Liver (tissue), 9 donors: ENCODE measurements around the gene TNNI3K. TPM values are rescaled to one million over a fixed set of nuclear protein-coding genes. Genes with fewer than 3 reads are reported as not detected.

ENCODE experiments used
- DNase-seq: peaks from one replicate; pipeline ENCODE4 v3.0.0-alpha.2; 2017; ENCODE audit warnings: low spot score
- H3K27ac ChIP-seq, 2 donors: one replicate each; pipeline ENCODE4 v1.7.0; 2013; ENCODE audit warnings: inconsistent platforms in 2 of 2, low read length in 2 of 2, control low read depth in 1 of 2, low read depth in 1 of 2, mild to moderate bottlenecking in 1 of 2
- H3K27me3 ChIP-seq, 4 donors: one replicate each; pipeline versions ENCODE4 v1.6.1 to v1.7.0; 2013; ENCODE audit warnings: low read length in 3 of 4, inconsistent platforms in 1 of 4, mild to moderate bottlenecking in 1 of 4, moderate library complexity in 1 of 4; ENCODE audit not compliant: control insufficient read depth in 4 of 4, insufficient read depth in 4 of 4
- H3K36me3 ChIP-seq, 4 donors: one replicate each; pipeline versions ENCODE4 v1.6.1 to v1.7.0; 2013; ENCODE audit warnings: low read length in 3 of 4, mild to moderate bottlenecking in 3 of 4, low read depth in 1 of 4, moderate library complexity in 1 of 4; ENCODE audit not compliant: control insufficient read depth in 4 of 4, insufficient read depth in 3 of 4
- H3K4me1 ChIP-seq, 4 donors: one replicate each; pipeline versions ENCODE4 v1.6.1 to v1.7.0; 2013; ENCODE audit warnings: low read length in 3 of 4, mild to moderate bottlenecking in 3 of 4, moderate library complexity in 1 of 4; ENCODE audit not compliant: control insufficient read depth in 4 of 4, insufficient read depth in 4 of 4
- H3K4me3 ChIP-seq, 3 donors: one replicate each; pipeline versions ENCODE4 v1.6.1 to v1.7.0; 2013; ENCODE audit warnings: low read length in 3 of 3, control low read depth in 1 of 3, low read depth in 1 of 3, mild to moderate bottlenecking in 1 of 3
- H3K9ac ChIP-seq, 2 donors: one replicate each; pipeline ENCODE4 v1.7.0; 2013; ENCODE audit warnings: low read length in 2 of 2, mild to moderate bottlenecking in 2 of 2, moderate library complexity in 2 of 2, control low read depth in 1 of 2, low read depth in 1 of 2
- H3K9me3 ChIP-seq, 4 donors: one replicate each; pipeline versions ENCODE4 v1.6.1 to v1.7.0; 2013; ENCODE audit warnings: low read length in 3 of 4; ENCODE audit not compliant: control insufficient read depth in 4 of 4
- ATF3 ChIP-seq: IDR thresholded peaks from 2 replicates; pipeline ENCODE4 v1.6.1; 2016; ENCODE audit warnings: antibody characterized with exemption
- CTCF ChIP-seq: fragments of 150-350 bp; IDR thresholded peaks from 2 replicates; pipeline ENCODE4 v1.5.1; 2017; ENCODE audit warnings: improper control_type of control experiment, low read depth, low read length; ENCODE audit not compliant: missing input control
- EGR1 ChIP-seq, 2 donors: IDR thresholded peaks; 2 replicates each; pipeline ENCODE4 v1.6.1; 2016 to 2018; ENCODE audit warnings: antibody characterized with exemption in 2 of 2, low read depth in 2 of 2
- FOXA1 ChIP-seq: IDR thresholded peaks from 2 replicates; pipeline ENCODE4 v1.6.1; 2016; ENCODE audit warnings: antibody characterized with exemption
- FOXA2 ChIP-seq: IDR thresholded peaks from 2 replicates; pipeline ENCODE4 v1.6.1; 2016; ENCODE audit warnings: antibody characterized with exemption
- GABPA ChIP-seq, 2 donors: IDR thresholded peaks in 1 of 2; conservative IDR thresholded peaks in 1 of 2; 2 replicates each; pipeline ENCODE4 v1.6.1; 2016; ENCODE audit warnings: antibody characterized with exemption in 2 of 2, mild to moderate bottlenecking in 1 of 2, moderate library complexity in 1 of 2
- HNF4A ChIP-seq, 2 donors: conservative IDR thresholded peaks; 2 replicates each; pipeline ENCODE4 v1.6.1; 2016; ENCODE audit warnings: antibody characterized with exemption in 2 of 2, mild to moderate bottlenecking in 2 of 2
- HNF4G ChIP-seq: IDR thresholded peaks from 2 replicates; pipeline ENCODE4 v1.6.1; 2016; ENCODE audit warnings: antibody characterized with exemption
- JUND ChIP-seq, 2 donors: IDR thresholded peaks; 2 replicates each; pipeline ENCODE4 v1.6.1; 2016; ENCODE audit warnings: antibody characterized with exemption in 2 of 2
- NR2F2 ChIP-seq: IDR thresholded peaks from 2 replicates; pipeline ENCODE4 v1.6.1; 2016; ENCODE audit warnings: antibody characterized with exemption
- RAD21 ChIP-seq, 2 donors: IDR thresholded peaks; 2 replicates each; pipeline ENCODE4 v1.6.1; 2016; ENCODE audit warnings: antibody characterized with exemption in 2 of 2, mild to moderate bottlenecking in 2 of 2
- REST ChIP-seq: IDR thresholded peaks from 2 replicates; pipeline ENCODE4 v1.6.1; 2016; ENCODE audit warnings: antibody characterized with exemption, mild to moderate bottlenecking
- RXRA ChIP-seq, 2 donors: IDR thresholded peaks; 2 replicates each; pipeline ENCODE4 v1.6.1; 2017 to 2018; ENCODE audit warnings: antibody characterized with exemption in 2 of 2, mild to moderate bottlenecking in 1 of 2
- SP1 ChIP-seq: IDR thresholded peaks from 2 replicates; pipeline ENCODE4 v1.6.1; 2018; ENCODE audit warnings: antibody characterized with exemption, mild to moderate bottlenecking
- TAF1 ChIP-seq: conservative IDR thresholded peaks from 2 replicates; pipeline ENCODE4 v1.6.1; 2016; ENCODE audit warnings: antibody characterized with exemption, mild to moderate bottlenecking
- YY1 ChIP-seq: IDR thresholded peaks from 2 replicates; pipeline ENCODE4 v1.6.1; 2016; ENCODE audit warnings: antibody characterized with exemption, mild to moderate bottlenecking
- ZBTB33 ChIP-seq: IDR thresholded peaks from 2 replicates; pipeline ENCODE4 v1.6.1; 2016; ENCODE audit warnings: antibody characterized with exemption
- WGBS: extraction: QIAGEN DNeasy Blood & Tissue Kit; methylation state at CpG from one replicate; pipeline ENCODE4 v1.1.7; 2013; 5-methylcytosine and 5-hydroxymethylcytosine counted together
- polyA plus RNA-seq, 2 donors: library from polyadenylated mRNA; stranded (reverse) in 1 of 2; unstranded in 1 of 2; fragments of 200-250 nt in 1 of 2; fragments of >200 nt in 1 of 2; fragmentation: Nextera tagmentation in 1 of 2; extraction: Ambion mirVana in 1 of 2; gene quantifications; one replicate each; pipeline versions ENCODE4 v1.2.1 to v1.2.3, GENCODE V29; 2013 to 2015
- total RNA-seq, 2 donors: library from RNA; depleted of rRNA; stranded (reverse); fragments of >200 nt; gene quantifications; one replicate each; pipeline ENCODE4 v1.2.3, GENCODE V29; 2014
- TF ChIP-seq, protein P1 (sequence below): IDR thresholded peaks from 2 replicates; pipeline ENCODE4 v1.6.1; 2016; ENCODE audit warnings: antibody characterized with exemption
- donor health status: healthy.
- donor health status: healthy.
- donor health status: healthy.
- donor health status: healthy.
- donor health status: healthy.

Gene TNNI3K
- total and polyA plus RNA-seq, 4 donors: 0.09 to 0.10 TPM; not detected in 2

GRCh38 chr1:74464037-74464436 lies 228.8 kb downstream of the TNNI3K start:
- TF ChIP-seq GABPA (IDR thresholded peaks at IDR 0.05 in 1 of 2, conservative IDR thresholded peaks at IDR 0.05 in 1 of 2) (no peak), REST (no peak), SP1 (no peak), YY1 (no peak), ATF3 (no peak), ZBTB33 (no peak), FOXA2 (no peak), HNF4G (no peak), TAF1 (no peak), RXRA (IDR thresholded peaks at IDR 0.05) (no peak), EGR1 (IDR thresholded peaks at IDR 0.05; ENCODE audit: low read depth in 2 of 2) (no peak), NR2F2 (no peak), JUND (IDR thresholded peaks at IDR 0.05) (no peak), HNF4A (conservative IDR thresholded peaks at IDR 0.05) (no peak), FOXA1 (no peak), RAD21 (IDR thresholded peaks at IDR 0.05) (no peak), CTCF (no peak)
- TF ChIP-seq, protein P1, sequence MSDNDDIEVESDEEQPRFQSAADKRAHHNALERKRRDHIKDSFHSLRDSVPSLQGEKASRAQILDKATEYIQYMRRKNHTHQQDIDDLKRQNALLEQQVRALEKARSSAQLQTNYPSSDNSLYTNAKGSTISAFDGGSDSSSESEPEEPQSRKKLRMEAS: no peak
- Histone ChIP-seq H3K36me3 (no peaks in the 10 kb centered on the region), H3K4me3 (no peak overlapping the region), H3K9ac (no peak overlapping the region), H3K9me3 (no peaks in the 10 kb centered on the region), H3K4me1 (no peaks in the 10 kb centered on the region), H3K27ac (no peak overlapping the region), H3K27me3 (peaks cover 0 to under 1% (median 0%) of the 10 kb centered on the region in 4 donors)
- 78% methylated on average over 6 of the region's 6 CpGs for WGBS
- DNase-seq: no peak
